Tibial nerve (tissue), 4 donors: ENCODE results near the gene DGLUCY. TPM values are rescaled to one million over a fixed set of nuclear protein-coding genes. Genes with fewer than 3 reads are reported as not detected.

Experiments used
- DNase-seq, 2 donors: peaks; one replicate each; pipeline ENCODE4 v3.0.0-alpha.2; 2019; ENCODE audit warnings: low spot score in 2 of 2
- H3K27ac ChIP-seq, 4 donors: fragments of 200-600 bp; sonication (generic) in 3 of 4; one replicate each; pipeline ENCODE4 v1.5.1; 2017 to 2019; ENCODE audit warnings: mild to moderate bottlenecking in 1 of 4
- H3K27me3 ChIP-seq, 2 donors: fragments of 200-600 bp; sonication (generic) in 1 of 2; one replicate each; pipeline versions ENCODE4 v1.5.1 to v1.6.0; 2017 to 2019
- H3K36me3 ChIP-seq, 3 donors: fragments of 200-600 bp; sonication (generic); one replicate each; pipeline ENCODE4 v1.5.1; 2018 to 2019
- H3K4me1 ChIP-seq, 4 donors: fragments of 200-600 bp; sonication (generic) in 3 of 4; one replicate each; pipeline ENCODE4 v1.5.1; 2017 to 2019
- H3K4me3 ChIP-seq, 4 donors: fragments of 200-600 bp; sonication (generic) in 3 of 4; one replicate each; pipeline ENCODE4 v1.5.1; 2017 to 2019; ENCODE audit warnings: mild to moderate bottlenecking in 1 of 4, moderate library complexity in 1 of 4
- H3K9me3 ChIP-seq, 4 donors: fragments of 200-600 bp; sonication (generic) in 3 of 4; one replicate each; pipeline ENCODE4 v1.5.1; 2017 to 2019
- CTCF ChIP-seq, 5 experiments: fragments of 200-600 bp in 3 of 5; fragments of 450-650 bp in 2 of 5; sonication (generic) in 3 of 5; IDR thresholded peaks; one replicate each; pipeline ENCODE4 v1.5.1; 2016 to 2019; ENCODE audit warnings: antibody characterized with exemption in 5 of 5, mild to moderate bottlenecking in 3 of 5, moderate library complexity in 2 of 5
- EP300 ChIP-seq, 2 donors: sonication (generic); formaldehyde crosslinking; IDR thresholded peaks; one replicate each; pipeline ENCODE4 v1.6.1; 2017; ENCODE audit warnings: antibody characterized with exemption in 2 of 2, mild to moderate bottlenecking in 1 of 2
- POLR2A ChIP-seq, 2 donors: fragments of 450-650 bp; IDR thresholded peaks; one replicate each; pipeline ENCODE4 v1.6.1; 2017; ENCODE audit warnings: antibody characterized with exemption in 2 of 2, mild to moderate bottlenecking in 2 of 2, moderate library complexity in 2 of 2
- WGBS, 2 donors: methylation state at CpG; one replicate each; pipeline ENCODE4 v1.1.5; 2018; 5-methylcytosine and 5-hydroxymethylcytosine counted together
- total RNA-seq, 4 donors: library from RNA; depleted of rRNA; stranded (reverse); fragments of >200 nt; gene quantifications; one replicate each; pipeline ENCODE4 v1.1.0, GENCODE V29; 2016

DGLUCY gene
- total RNA-seq, 4 donors from 2014 or later: 41.6 to 55.5 (median 46.5) TPM

GRCh38 chr14:91184559-91184958 lies 70.7 kb downstream of the DGLUCY start:
- Histone ChIP-seq H3K27ac (no peak overlapping the region), H3K4me1 (no peaks in the 10 kb centered on the region), H3K4me3 (no peak overlapping the region), H3K9me3 (no peaks in the 10 kb centered on the region), H3K27me3 (no peaks in the 10 kb centered on the region), H3K36me3 (peaks cover 3 to 89% (median 12%) of the 10 kb centered on the region in 3 donors)
- DNase-seq: no peak
- TF ChIP-seq EP300 (IDR thresholded peaks at IDR 0.05): no peak
- TF ChIP-seq CTCF (IDR thresholded peaks at IDR 0.05): no peak
- TF ChIP-seq POLR2A (IDR thresholded peaks at IDR 0.05): no peak

GRCh38 chr14:91185721-91186120 lies 71.8 kb downstream of the DGLUCY start:
- peaks cover 3 to 90% (median 12%) of the 10 kb centered on the region in 3 donors for H3K36me3 ChIP-seq
- H3K9me3 ChIP-seq: no peaks in the 10 kb centered on the region
- no peak for TF ChIP-seq EP300 (IDR thresholded peaks at IDR 0.05)
- TF ChIP-seq POLR2A (IDR thresholded peaks at IDR 0.05): no peak
- no peak for TF ChIP-seq CTCF (IDR thresholded peaks at IDR 0.05)
- no peak for DNase-seq
- H3K27ac ChIP-seq: no peak overlapping the region
- H3K27me3 ChIP-seq: no peaks in the 10 kb centered on the region
- WGBS, 2 donors: 66 to 73% methylated on average over 1 of the region's 1 CpG
- H3K4me3 ChIP-seq: no peak overlapping the region
- H3K4me1 ChIP-seq: no peaks in the 10 kb centered on the region

- no peaks in the 10 kb centered on the region for H3K4me1 ChIP-seq
- WGBS, 2 donors: 87 to 88% methylated on average over 4 of the region's 4 CpGs
- no peak for DNase-seq
- peaks cover 3 to 90% (median 12%) of the 10 kb centered on the region in 3 donors for H3K36me3 ChIP-seq
- H3K27ac ChIP-seq: no peak overlapping the region
- TF ChIP-seq CTCF (IDR thresholded peaks at IDR 0.05) (no peak), POLR2A (IDR thresholded peaks at IDR 0.05) (no peak), EP300 (IDR thresholded peaks at IDR 0.05) (no peak)
- no peaks in the 10 kb centered on the region for H3K9me3 ChIP-seq
- H3K27me3 ChIP-seq: no peaks in the 10 kb centered on the region
- no peak overlapping the region for H3K4me3 ChIP-seq
Observed at GRCh38 chr14:91186515-91187066, 72.7 kb downstream of the DGLUCY start.

GRCh38 chr14:91187271-91187670 lies 73.4 kb downstream of the DGLUCY start:
- Histone ChIP-seq H3K27ac (no peak overlapping the region), H3K4me3 (no peak overlapping the region), H3K36me3 (peaks cover 3 to 90% (median 12%) of the 10 kb centered on the region in 3 donors), H3K4me1 (no peaks in the 10 kb centered on the region), H3K27me3 (no peaks in the 10 kb centered on the region), H3K9me3 (no peaks in the 10 kb centered on the region)
- 90 to 92% methylated on average over 13 of the region's 13 CpGs for WGBS, 2 donors
- DNase-seq: no peak
- no peak for TF ChIP-seq POLR2A (IDR thresholded peaks at IDR 0.05)
- TF ChIP-seq EP300 (IDR thresholded peaks at IDR 0.05): no peak

- H3K36me3 ChIP-seq: peaks cover 0 to 91% (median 0%) of the 10 kb centered on the region in 3 donors
- DNase-seq: no peak
- whole genome bisulfite sequencing, 2 donors: 91 to 94% methylated on average over 9 of the region's 9 CpGs
- TF ChIP-seq POLR2A (IDR thresholded peaks at IDR 0.05): no peak
- TF ChIP-seq EP300 (IDR thresholded peaks at IDR 0.05): no peak
- no peaks in the 10 kb centered on the region for H3K27me3 ChIP-seq
- no peak overlapping the region for H3K27ac ChIP-seq
- no peak overlapping the region for H3K4me3 ChIP-seq
- H3K9me3 ChIP-seq: no peaks in the 10 kb centered on the region
- H3K4me1 ChIP-seq: no peaks in the 10 kb centered on the region
Observed at GRCh38 chr14:91190853-91191252, 77.0 kb downstream of the DGLUCY start.

GRCh38 chr14:91193069-91193468 lies 79.2 kb downstream of the DGLUCY start:
- H3K4me3 ChIP-seq: no peak overlapping the region
- H3K9me3 ChIP-seq: no peaks in the 10 kb centered on the region
- no peak overlapping the region for H3K27ac ChIP-seq
- TF ChIP-seq CTCF (IDR thresholded peaks at IDR 0.05): no peak
- no peak for TF ChIP-seq POLR2A (IDR thresholded peaks at IDR 0.05)
- no peak for TF ChIP-seq EP300 (IDR thresholded peaks at IDR 0.05)
- no peaks in the 10 kb centered on the region for H3K27me3 ChIP-seq
- H3K4me1 ChIP-seq: no peaks in the 10 kb centered on the region
- peaks cover 0 to 91% (median 0%) of the 10 kb centered on the region in 3 donors for H3K36me3 ChIP-seq
- whole genome bisulfite sequencing, 2 donors: 86 to 87% methylated on average over 12 of the region's 12 CpGs
- DNase-seq: no peak
